ENCODE measurements around the gene PRDX4. TPM values are rescaled to one million over a fixed set of nuclear protein-coding genes. Genes with fewer than 3 reads are reported as not detected.
"Not testable (repeated sequence)": the region's sequence is repeated elsewhere in the genome, so short reads cannot be mapped to it uniquely, and the experiment has no call there.

The PRDX4 gene
- total RNA-seq, 1 experiment from 2014 or later: 132 TPM

GRCh38 chrX:23656684-23657083 lies 10.6 kb upstream of the PRDX4 start:
- no TSS peak for BruUV-seq (replicated peaks)
- H3K27ac Mint-ChIP-seq (ENCODE audit: unreplicated experiment): no peak overlapping the region
- no peak for TF ChIP-seq CTCF (IDR thresholded peaks at IDR 0.05; ENCODE audit: unreplicated experiment)
- no peaks in the 10 kb centered on the region for H3K36me3 Mint-ChIP-seq (ENCODE audit: insufficient read depth, unreplicated experiment)
- H3K4me1 Mint-ChIP-seq (ENCODE audit: low read depth, unreplicated experiment): no peaks in the 10 kb centered on the region
- CTCF ChIA-PET: no interaction called here
- H3K9me3 Mint-ChIP-seq (ENCODE audit: low read depth, unreplicated experiment): no peaks in the 10 kb centered on the region
- no peak for DNase-seq
- no peak overlapping the region for H3K4me3 Mint-ChIP-seq (ENCODE audit: low read depth, unreplicated experiment)
- intact Hi-C loops (cut with micrococcal nuclease; ENCODE audit: unreplicated experiment): no loop called here
- H3K27me3 Mint-ChIP-seq (ENCODE audit: unreplicated experiment): no peaks in the 10 kb centered on the region

GRCh38 chrX:23659339-23659738 lies 8.0 kb upstream of the PRDX4 start:
- no peaks in the 10 kb centered on the region for H3K36me3 Mint-ChIP-seq (ENCODE audit: insufficient read depth, unreplicated experiment)
- H3K27ac Mint-ChIP-seq (ENCODE audit: unreplicated experiment): no peak overlapping the region
- H3K4me3 Mint-ChIP-seq (ENCODE audit: low read depth, unreplicated experiment): no peak overlapping the region
- no peaks in the 10 kb centered on the region for H3K4me1 Mint-ChIP-seq (ENCODE audit: low read depth, unreplicated experiment)
- no peaks in the 10 kb centered on the region for H3K9me3 Mint-ChIP-seq (ENCODE audit: low read depth, unreplicated experiment)
- BruUV-seq (replicated peaks): no TSS peak
- no peak for TF ChIP-seq CTCF (IDR thresholded peaks at IDR 0.05; ENCODE audit: unreplicated experiment)
- intact Hi-C loops (cut with micrococcal nuclease; ENCODE audit: unreplicated experiment): no loop called here
- no peak for DNase-seq
- CTCF ChIA-PET: no interaction called here
- H3K27me3 Mint-ChIP-seq (ENCODE audit: unreplicated experiment): no peaks in the 10 kb centered on the region

GRCh38 chrX:23660083-23660765 lies 7.1 kb upstream of the PRDX4 start:
- CTCF ChIA-PET; intact Hi-C loops (cut with micrococcal nuclease; ENCODE audit: unreplicated experiment); DNase-seq; H3K27ac Mint-ChIP-seq (ENCODE audit: unreplicated experiment); H3K27me3 Mint-ChIP-seq (ENCODE audit: unreplicated experiment); H3K4me1 Mint-ChIP-seq (ENCODE audit: low read depth, unreplicated experiment); BruUV-seq (replicated peaks); H3K9me3 Mint-ChIP-seq (ENCODE audit: low read depth, unreplicated experiment); H3K4me3 Mint-ChIP-seq (ENCODE audit: low read depth, unreplicated experiment); H3K36me3 Mint-ChIP-seq (ENCODE audit: insufficient read depth, unreplicated experiment): not testable (repeated sequence)

GRCh38 chrX:23660766-23661132 lies 6.5 kb upstream of the PRDX4 start:
- H3K27ac Mint-ChIP-seq (ENCODE audit: unreplicated experiment): no peak overlapping the region
- H3K27me3 Mint-ChIP-seq (ENCODE audit: unreplicated experiment): no peaks in the 10 kb centered on the region
- H3K4me3 Mint-ChIP-seq (ENCODE audit: low read depth, unreplicated experiment): no peak overlapping the region
- CTCF ChIA-PET: no interaction called here
- DNase-seq: no peak
- no TSS peak for BruUV-seq (replicated peaks)
- H3K4me1 Mint-ChIP-seq (ENCODE audit: low read depth, unreplicated experiment): no peaks in the 10 kb centered on the region
- no peak for TF ChIP-seq CTCF (IDR thresholded peaks at IDR 0.05; ENCODE audit: unreplicated experiment)
- H3K9me3 Mint-ChIP-seq (ENCODE audit: low read depth, unreplicated experiment): no peaks in the 10 kb centered on the region
- intact Hi-C loops (cut with micrococcal nuclease; ENCODE audit: unreplicated experiment): no loop called here
- no peaks in the 10 kb centered on the region for H3K36me3 Mint-ChIP-seq (ENCODE audit: insufficient read depth, unreplicated experiment)

- Mint-ChIP-seq H3K27ac (ENCODE audit: unreplicated experiment) (no peak overlapping the region), H3K4me3 (ENCODE audit: low read depth, unreplicated experiment) (no peak overlapping the region), H3K4me1 (ENCODE audit: low read depth, unreplicated experiment) (no peaks in the 10 kb centered on the region), H3K27me3 (ENCODE audit: unreplicated experiment) (no peaks in the 10 kb centered on the region), H3K9me3 (ENCODE audit: low read depth, unreplicated experiment) (no peaks in the 10 kb centered on the region), H3K36me3 (ENCODE audit: insufficient read depth, unreplicated experiment) (peaks cover 4% of the 10 kb centered on the region)
- CTCF ChIA-PET: no interaction called here
- intact Hi-C loops (cut with micrococcal nuclease; ENCODE audit: unreplicated experiment): no loop called here
- no TSS peak for BruUV-seq (replicated peaks)
- no peak for DNase-seq
- TF ChIP-seq CTCF (IDR thresholded peaks at IDR 0.05; ENCODE audit: unreplicated experiment): no peak
Observed at GRCh38 chrX:23661671-23662070, 5.6 kb upstream of the PRDX4 start.

Data from Calu3 (cell line).